HCT116 (cell line): ENCODE results near the gene PIK3CB. TPM values are rescaled to one million over a fixed set of nuclear protein-coding genes. Genes with fewer than 3 reads are reported as not detected.
A peak's percentile ranks its signal among the peaks of the same experiment; 100 is the strongest.

ENCODE experiments used
- ATAC-seq: fragments of 200-7000 bp; cut with Tn5 transposase; 2 replicates; pipeline ENCODE4 v1.9.1; 2020; ENCODE audit warnings: mild to moderate bottlenecking, moderate library complexity
- BruUV-seq: library from RNA; stranded (reverse); fragments of 400-500 nt; replicated peaks from 2 replicates; lab custom pipeline; 2021; lab: Mats Ljungman, UMichigan
- CTCF ChIA-PET: fragments of 300-600 bp; sonication (Branson Sonifier 250); formaldehyde crosslinking; loops from one replicate; lab custom pipeline; 2021; ENCODE audit warnings: antibody characterized with exemption; lab: Charles Lee
- POLR2A ChIA-PET: fragments of 300-600, 350-600 bp; sonication (Branson Sonifier 250); formaldehyde crosslinking; loops from one replicate; lab custom pipeline; 2021; ENCODE audit warnings: antibody characterized with exemption; lab: Charles Lee
- RAD21 ChIA-PET, 2 experiments: fragments of 300-600 bp; sonication (Branson Sonifier 250); formaldehyde crosslinking; loops; one replicate each; lab custom pipeline; 2023; ENCODE audit warnings: low total read pairs in 2 of 2; ENCODE audit not compliant: uncharacterized antibody in 2 of 2, unreplicated experiment in 2 of 2, low non-redundant PET in 1 of 2; lab: Charles Lee
- DNase-seq: peaks from one replicate; pipeline ENCODE4 v3.0.0-alpha.2; 2010; ENCODE audit warnings: low read depth, low spot score
- H2AFZ ChIP-seq: fragments of 200-600 bp; shearing (Covaris generic), sonication (generic); 2 replicates; pipeline ENCODE4 v1.6.1; 2017; ENCODE audit warnings: low read depth, mixed run types, mixed read lengths, antibody characterized with exemption, low read length; ENCODE audit not compliant: poor library complexity, severe bottlenecking
- H3K27ac ChIP-seq: 2 replicates; pipeline ENCODE4 v1.5.1; 2012; ENCODE audit warnings: low read depth, low read length
- H3K27me3 ChIP-seq: fragments of 200-600 bp; sonication (generic); 2 replicates; pipeline ENCODE4 v1.6.1; 2016; ENCODE audit warnings: mixed run types, low read length, mixed read lengths; ENCODE audit not compliant: insufficient read depth
- H3K36me3 ChIP-seq, 2 experiments: fragments of 200-500 bp in 1 of 2; fragments of 200-600 bp in 1 of 2; sonication (Bioruptor generic) in 1 of 2; sonication (generic) in 1 of 2; 2 replicates each; pipeline versions ENCODE4 v1.5.1 to v1.6.1; 2014 to 2016; ENCODE audit warnings: low read length in 2 of 2, inconsistent platforms in 1 of 2, mixed read lengths in 1 of 2, mixed run types in 1 of 2; ENCODE audit not compliant: insufficient read depth in 2 of 2, control insufficient read depth in 1 of 2
- H3K4me1 ChIP-seq, 2 experiments: fragments of 200-600 bp in 1 of 2; sonication (generic) in 1 of 2; 2 replicates each; pipeline versions ENCODE4 v1.5.1 to v1.6.1; 2012 to 2017; ENCODE audit warnings: low read length in 2 of 2, inconsistent platforms in 1 of 2, mild to moderate bottlenecking in 1 of 2, mixed read lengths in 1 of 2, mixed run types in 1 of 2, moderate library complexity in 1 of 2; ENCODE audit not compliant: insufficient read depth in 2 of 2, control insufficient read depth in 1 of 2
- H3K4me2 ChIP-seq: fragments of 200-600 bp; sonication (generic); 2 replicates; pipeline ENCODE4 v1.6.1; 2017; ENCODE audit warnings: mixed run types, low read length, mixed read lengths
- H3K4me3 ChIP-seq, 2 experiments: fragments of 200-600 bp in 1 of 2; sonication (generic) in 1 of 2; replicated peaks in 1 of 2; 2 replicates each; pipeline ENCODE4 v1.5.1; 2011 to 2016; ENCODE audit warnings: low read length in 2 of 2, control low read depth in 1 of 2, low read depth in 1 of 2, mild to moderate bottlenecking in 1 of 2, mixed read lengths in 1 of 2, mixed run types in 1 of 2
- H3K79me2 ChIP-seq: fragments of 200-600 bp; sonication (generic); 2 replicates; pipeline ENCODE4 v1.6.1; 2017; ENCODE audit warnings: mild to moderate bottlenecking, mixed run types, low read length, moderate library complexity, mixed read lengths; ENCODE audit not compliant: insufficient read depth
- H3K9ac ChIP-seq: fragments of 200-600 bp; sonication (generic); 2 replicates; pipeline ENCODE4 v1.6.1; 2016; ENCODE audit warnings: low read length, mixed read lengths
- H3K9me2 ChIP-seq: fragments of 200-600 bp; sonication (generic), shearing (Covaris generic); 2 replicates; pipeline ENCODE4 v1.6.1; 2017; ENCODE audit warnings: mixed run types, mild to moderate bottlenecking, moderate library complexity; ENCODE audit not compliant: insufficient read depth
- H3K9me3 ChIP-seq, 2 experiments: fragments of 200-500 bp in 1 of 2; fragments of 200-600 bp in 1 of 2; sonication (Bioruptor generic) in 1 of 2; sonication (generic) in 1 of 2; 2 replicates each; pipeline ENCODE4 v1.6.1; 2014 to 2017; ENCODE audit warnings: low read length in 2 of 2, mixed read lengths in 2 of 2, inconsistent platforms in 1 of 2, low read depth in 1 of 2, mild to moderate bottlenecking in 1 of 2, mixed run types in 1 of 2, moderate library complexity in 1 of 2; ENCODE audit not compliant: control insufficient read depth in 1 of 2, insufficient read depth in 1 of 2
- H4K20me1 ChIP-seq: fragments of 200-600 bp; sonication (generic), shearing (Covaris generic); 2 replicates; pipeline ENCODE4 v1.6.1; 2017; ENCODE audit warnings: mixed run types, mild to moderate bottlenecking, moderate library complexity; ENCODE audit not compliant: insufficient read depth
- CBX3 ChIP-seq: IDR thresholded peaks from 2 replicates; pipeline ENCODE4 v1.6.1; 2012; ENCODE audit warnings: low read depth
- CEBPB ChIP-seq: IDR thresholded peaks from 2 replicates; pipeline ENCODE4 v1.6.1; 2012; ENCODE audit warnings: low read depth
- EGR1 ChIP-seq: IDR thresholded peaks from 2 replicates; pipeline ENCODE4 v1.6.1; 2012; ENCODE audit warnings: low read depth
- ELF1 ChIP-seq: IDR thresholded peaks from 2 replicates; pipeline ENCODE4 v1.6.1; 2012; ENCODE audit warnings: low read depth, borderline replicate concordance
- EZH2 ChIP-seq: fragments of 200-600 bp; sonication (generic); IDR thresholded peaks from 2 replicates; pipeline ENCODE4 v1.6.1; 2017; ENCODE audit warnings: antibody characterized with exemption, mixed run types
- EZH2phosphoT487 ChIP-seq: fragments of 200-600 bp; IDR thresholded peaks from 2 replicates; pipeline ENCODE4 v1.6.1; 2018; ENCODE audit warnings: antibody characterized with exemption, borderline replicate concordance
- FOSL1 ChIP-seq: IDR thresholded peaks from 2 replicates; pipeline ENCODE4 v1.6.1; 2012; ENCODE audit warnings: low read depth
- JUND ChIP-seq: IDR thresholded peaks from 2 replicates; pipeline ENCODE4 v1.6.1; 2012
- POLR2A ChIP-seq: IDR thresholded peaks from 2 replicates; pipeline ENCODE4 v1.7.0; 2011; ENCODE audit warnings: borderline replicate concordance; ENCODE audit not compliant: insufficient read depth, insufficient read length; ENCODE audit errors: extremely low read depth
- POLR2AphosphoS5 ChIP-seq: IDR thresholded peaks from 2 replicates; pipeline ENCODE4 v1.6.1; 2011; ENCODE audit warnings: mild to moderate bottlenecking, low read depth, low read length, moderate library complexity
- RAD21 ChIP-seq: IDR thresholded peaks from 2 replicates; pipeline ENCODE4 v1.6.1; 2012; ENCODE audit warnings: low read depth, mild to moderate bottlenecking
- SIN3A ChIP-seq: IDR thresholded peaks from 2 replicates; pipeline ENCODE4 v1.6.1; 2012; ENCODE audit warnings: low read depth
- SP1 ChIP-seq: IDR thresholded peaks from 2 replicates; pipeline ENCODE4 v1.6.1; 2012; ENCODE audit warnings: low read depth
- TCF7L2 ChIP-seq: IDR thresholded peaks from 2 replicates; pipeline ENCODE4 v1.7.0; 2011; ENCODE audit warnings: borderline replicate concordance, inconsistent platforms; ENCODE audit not compliant: insufficient read depth, insufficient read length; ENCODE audit errors: extremely low read depth
- YY1 ChIP-seq: IDR thresholded peaks from 2 replicates; pipeline ENCODE4 v1.6.1; 2011; ENCODE audit warnings: low read length, low read depth, moderate library complexity, mild to moderate bottlenecking; ENCODE audit not compliant: insufficient replicate concordance; ENCODE audit errors: extremely low read depth
- ZFX ChIP-seq: fragments of 450-650 bp; IDR thresholded peaks from 2 replicates; pipeline ENCODE4 v1.6.1; 2017
- intact Hi-C: fragments of 100-400 bp; cut with micrococcal nuclease; formaldehyde crosslinking; loops from 2 replicates; pipeline ENCODE4 v1.10.0; 2022
- total RNA-seq: library from RNA; stranded (reverse); gene quantifications from one replicate; pipeline ENCODE4 v1.2.1, GENCODE V29; 2021; ENCODE audit not compliant: unreplicated experiment
- TF ChIP-seq, protein P1 (sequence below): IDR thresholded peaks from 2 replicates; pipeline ENCODE4 v1.6.1; 2012; ENCODE audit warnings: low read depth
- TF ChIP-seq, protein P2 (sequence below): IDR thresholded peaks from 2 replicates; pipeline ENCODE4 v1.6.1; 2012
- TF ChIP-seq, protein P3 (sequence below): IDR thresholded peaks from 2 replicates; pipeline ENCODE4 v1.6.1; 2012

The PIK3CB gene
- total RNA-seq, 1 experiment from 2014 or later: 44.3 TPM

DNA sequence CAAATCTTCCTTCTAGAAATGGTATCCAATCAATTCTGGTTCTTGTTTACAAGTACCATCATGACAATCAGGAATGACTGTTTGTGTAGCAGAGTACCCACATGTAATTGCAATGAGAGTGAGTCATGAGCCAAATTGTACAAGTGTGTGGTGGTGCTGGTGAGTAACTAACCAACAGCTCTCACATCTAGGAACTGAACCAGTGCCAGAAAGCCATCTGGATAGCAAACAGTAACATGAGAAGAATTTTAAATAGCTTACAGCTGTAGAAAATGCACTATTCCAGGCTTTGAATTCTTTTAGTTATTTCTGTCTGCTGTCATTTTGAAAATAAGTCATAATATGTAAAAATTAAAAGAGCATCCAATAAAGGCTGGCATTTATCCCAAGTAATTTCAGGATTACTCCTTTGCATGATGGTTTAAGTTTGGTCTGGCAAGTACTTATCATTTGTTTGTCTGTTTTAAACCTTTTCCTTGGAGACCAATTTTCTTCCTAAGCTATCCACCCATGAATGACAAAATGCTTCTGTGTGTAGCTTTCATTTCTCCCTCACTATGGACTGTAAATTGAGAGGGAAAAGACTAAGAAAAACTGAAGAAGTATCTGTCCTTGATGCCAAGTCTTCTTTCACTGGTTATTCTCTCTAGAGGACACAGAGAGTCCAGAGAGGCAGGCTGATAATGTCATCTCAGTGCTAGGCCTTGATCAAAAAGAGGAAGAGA lies 60.0 kb downstream of the PIK3CB start:
- POLR2A ChIA-PET: no interaction called here
- H3K27ac ChIP-seq: peak overlapping the region; percentile 33; the same call in 1 of the 2 replicates
- peak overlapping the region; percentile 15; the same call in 1 of the 2 replicates for H3K9ac ChIP-seq

More for the DNA sequence above, 60.0 kb downstream of the PIK3CB start:
- H3K27me3 ChIP-seq: no peaks in the 10 kb centered on the region
- BruUV-seq: no TSS peak
- H3K4me3 ChIP-seq: no peak overlapping the region
- H3K4me1 ChIP-seq: peaks cover 16 to 35% of the 10 kb centered on the region in 2 experiments
- H2AFZ ChIP-seq: no peak overlapping the region
- ChIA-PET CTCF (no interaction called here), RAD21 (no interaction called here)
- no peaks in the 10 kb centered on the region for H3K9me2 ChIP-seq
- H3K36me3 ChIP-seq: peaks cover 0 to 5% of the 10 kb centered on the region in 2 experiments; a peak in 1 of 4 replicates
- peaks cover 7% of the 10 kb centered on the region; the same call in 1 of the 2 replicates for H4K20me1 ChIP-seq
- TF ChIP-seq JUND (peak; percentile 80), ZFX (no peak), EZH2 (no peak), ELF1 (no peak), CEBPB (no peak), EGR1 (no peak), RAD21 (no peak), POLR2AphosphoS5 (peak; percentile 52; the same call in 1 of the 2 replicates), FOSL1 (peak; percentile 74), CBX3 (peak; percentile 73; the same call in 1 of the 2 replicates), YY1 (no peak), EZH2phosphoT487 (no peak), POLR2A (no peak), SIN3A (peak; percentile 27; the same call in 1 of the 2 replicates), TCF7L2 (no peak), SP1 (peak; percentile 52)
- TF ChIP-seq, protein P1, sequence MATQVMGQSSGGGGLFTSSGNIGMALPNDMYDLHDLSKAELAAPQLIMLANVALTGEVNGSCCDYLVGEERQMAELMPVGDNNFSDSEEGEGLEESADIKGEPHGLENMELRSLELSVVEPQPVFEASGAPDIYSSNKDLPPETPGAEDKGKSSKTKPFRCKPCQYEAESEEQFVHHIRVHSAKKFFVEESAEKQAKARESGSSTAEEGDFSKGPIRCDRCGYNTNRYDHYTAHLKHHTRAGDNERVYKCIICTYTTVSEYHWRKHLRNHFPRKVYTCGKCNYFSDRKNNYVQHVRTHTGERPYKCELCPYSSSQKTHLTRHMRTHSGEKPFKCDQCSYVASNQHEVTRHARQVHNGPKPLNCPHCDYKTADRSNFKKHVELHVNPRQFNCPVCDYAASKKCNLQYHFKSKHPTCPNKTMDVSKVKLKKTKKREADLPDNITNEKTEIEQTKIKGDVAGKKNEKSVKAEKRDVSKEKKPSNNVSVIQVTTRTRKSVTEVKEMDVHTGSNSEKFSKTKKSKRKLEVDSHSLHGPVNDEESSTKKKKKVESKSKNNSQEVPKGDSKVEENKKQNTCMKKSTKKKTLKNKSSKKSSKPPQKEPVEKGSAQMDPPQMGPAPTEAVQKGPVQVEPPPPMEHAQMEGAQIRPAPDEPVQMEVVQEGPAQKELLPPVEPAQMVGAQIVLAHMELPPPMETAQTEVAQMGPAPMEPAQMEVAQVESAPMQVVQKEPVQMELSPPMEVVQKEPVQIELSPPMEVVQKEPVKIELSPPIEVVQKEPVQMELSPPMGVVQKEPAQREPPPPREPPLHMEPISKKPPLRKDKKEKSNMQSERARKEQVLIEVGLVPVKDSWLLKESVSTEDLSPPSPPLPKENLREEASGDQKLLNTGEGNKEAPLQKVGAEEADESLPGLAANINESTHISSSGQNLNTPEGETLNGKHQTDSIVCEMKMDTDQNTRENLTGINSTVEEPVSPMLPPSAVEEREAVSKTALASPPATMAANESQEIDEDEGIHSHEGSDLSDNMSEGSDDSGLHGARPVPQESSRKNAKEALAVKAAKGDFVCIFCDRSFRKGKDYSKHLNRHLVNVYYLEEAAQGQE: no peak
- TF ChIP-seq, protein P2, sequence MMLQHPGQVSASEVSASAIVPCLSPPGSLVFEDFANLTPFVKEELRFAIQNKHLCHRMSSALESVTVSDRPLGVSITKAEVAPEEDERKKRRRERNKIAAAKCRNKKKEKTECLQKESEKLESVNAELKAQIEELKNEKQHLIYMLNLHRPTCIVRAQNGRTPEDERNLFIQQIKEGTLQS: no peak
- TF ChIP-seq, protein P3, sequence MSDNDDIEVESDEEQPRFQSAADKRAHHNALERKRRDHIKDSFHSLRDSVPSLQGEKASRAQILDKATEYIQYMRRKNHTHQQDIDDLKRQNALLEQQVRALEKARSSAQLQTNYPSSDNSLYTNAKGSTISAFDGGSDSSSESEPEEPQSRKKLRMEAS: peak; percentile 59
- peaks cover 81% of the 10 kb centered on the region for H3K79me2 ChIP-seq
- ATAC-seq: peak; percentile 91
- intact Hi-C loops: no loop called here
- H3K9me3 ChIP-seq: peaks cover 0 to 5% of the 10 kb centered on the region in 2 experiments; a peak in 1 of 4 replicates
- H3K4me2 ChIP-seq: peak overlapping the region; percentile 31; the same call in 1 of the 2 replicates
- peak; percentile 75 for DNase-seq
